ENCODE results near the gene TTC7B.

DNA sequence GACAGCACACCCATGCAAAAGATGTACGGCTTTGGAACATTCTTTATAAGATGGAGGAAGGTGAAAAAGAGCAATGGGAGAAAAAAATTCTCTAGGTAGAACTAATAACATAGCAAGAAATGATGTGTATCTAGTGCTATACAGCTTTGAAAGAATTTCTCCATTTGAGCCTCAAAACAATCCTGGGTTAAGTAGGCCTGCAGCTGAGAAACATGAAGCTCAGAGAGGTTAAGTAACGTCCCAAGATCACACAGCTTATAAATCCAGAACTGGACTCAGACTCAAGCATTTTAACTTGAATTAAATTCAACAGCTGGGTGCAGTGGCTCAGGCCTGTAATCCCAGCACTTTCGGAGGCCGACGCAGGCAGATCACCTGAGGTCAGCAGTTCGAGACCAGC is 32.9 kb downstream of the TTC7B start:
- no peak for TF ChIP-seq EZH2 (IDR thresholded peaks at IDR 0.05; ENCODE audit: borderline replicate concordance, low read depth, low read length, severe bottlenecking)
- TF ChIP-seq, protein P1, sequence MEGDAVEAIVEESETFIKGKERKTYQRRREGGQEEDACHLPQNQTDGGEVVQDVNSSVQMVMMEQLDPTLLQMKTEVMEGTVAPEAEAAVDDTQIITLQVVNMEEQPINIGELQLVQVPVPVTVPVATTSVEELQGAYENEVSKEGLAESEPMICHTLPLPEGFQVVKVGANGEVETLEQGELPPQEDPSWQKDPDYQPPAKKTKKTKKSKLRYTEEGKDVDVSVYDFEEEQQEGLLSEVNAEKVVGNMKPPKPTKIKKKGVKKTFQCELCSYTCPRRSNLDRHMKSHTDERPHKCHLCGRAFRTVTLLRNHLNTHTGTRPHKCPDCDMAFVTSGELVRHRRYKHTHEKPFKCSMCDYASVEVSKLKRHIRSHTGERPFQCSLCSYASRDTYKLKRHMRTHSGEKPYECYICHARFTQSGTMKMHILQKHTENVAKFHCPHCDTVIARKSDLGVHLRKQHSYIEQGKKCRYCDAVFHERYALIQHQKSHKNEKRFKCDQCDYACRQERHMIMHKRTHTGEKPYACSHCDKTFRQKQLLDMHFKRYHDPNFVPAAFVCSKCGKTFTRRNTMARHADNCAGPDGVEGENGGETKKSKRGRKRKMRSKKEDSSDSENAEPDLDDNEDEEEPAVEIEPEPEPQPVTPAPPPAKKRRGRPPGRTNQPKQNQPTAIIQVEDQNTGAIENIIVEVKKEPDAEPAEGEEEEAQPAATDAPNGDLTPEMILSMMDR (IDR thresholded peaks at IDR 0.05; ENCODE audit: borderline replicate concordance, extremely low read depth, low read length, poor library complexity, severe bottlenecking): no peak
